ENCODE data around the gene ANKS1B.
"Not testable (repeated sequence)": the region's sequence is repeated elsewhere in the genome, so short reads cannot be mapped to it uniquely, and the experiment has no call there.

ANKS1B gene

GRCh38 chr12:98863167-98863566, 1121.6 kb downstream of the ANKS1B start:
- FAIRE-seq = no peak
- no peak for DNase-seq (ENCODE audit: insufficient read length, low spot score)

GRCh38 chr12:98861251-98861650, 1123.5 kb downstream of the ANKS1B start:
- no peak for DNase-seq (ENCODE audit: insufficient read length, low spot score)
- FAIRE-seq = no peak

GRCh38 chr12:98856897-98857540, 1127.7 kb downstream of the ANKS1B start:
- DNase-seq (ENCODE audit: insufficient read length, low spot score) (no peak), FAIRE-seq (no peak)

- DNase-seq (ENCODE audit: insufficient read length, low spot score) = no peak
- FAIRE-seq = no peak
Measured at GRCh38 chr12:98852181-98852580, 1132.6 kb downstream of the ANKS1B start.

GRCh38 chr12:98847242-98847641, 1137.5 kb downstream of the ANKS1B start:
- no peak for DNase-seq (ENCODE audit: insufficient read length, low spot score)
- no peak for FAIRE-seq

GRCh38 chr12:98845957-98846356, 1138.8 kb downstream of the ANKS1B start:
- DNase-seq (ENCODE audit: insufficient read length, low spot score) (no peak), FAIRE-seq (no peak)

- DNase-seq (ENCODE audit: insufficient read length, low spot score) = no peak
- no peak for FAIRE-seq
Measured at GRCh38 chr12:98840325-98840724, 1144.4 kb downstream of the ANKS1B start.

GRCh38 chr12:98838231-98838647, 1146.5 kb downstream of the ANKS1B start:
- DNase-seq (ENCODE audit: insufficient read length, low spot score) (no peak), FAIRE-seq (no peak)

GRCh38 chr12:98837134-98837752, 1147.5 kb downstream of the ANKS1B start:
- not testable (repeated sequence) for DNase-seq (ENCODE audit: insufficient read length, low spot score); FAIRE-seq

GRCh38 chr12:98830657-98831056, 1154.1 kb downstream of the ANKS1B start:
- FAIRE-seq (no peak), DNase-seq (ENCODE audit: insufficient read length, low spot score) (no peak)

GRCh38 chr12:98828802-98829600, 1155.7 kb downstream of the ANKS1B start:
- peak; percentile 18 for FAIRE-seq
- DNase-seq (ENCODE audit: insufficient read length, low spot score) = no peak

- FAIRE-seq = no peak
- DNase-seq (ENCODE audit: insufficient read length, low spot score) = no peak
Measured at GRCh38 chr12:98823012-98823411, 1161.7 kb downstream of the ANKS1B start.

GRCh38 chr12:98821866-98822265, 1162.9 kb downstream of the ANKS1B start:
- DNase-seq (ENCODE audit: insufficient read length, low spot score) (no peak), FAIRE-seq (no peak)

GRCh38 chr12:98821232-98821631, 1163.5 kb downstream of the ANKS1B start:
- FAIRE-seq = no peak

GRCh38 chr12:98819821-98820404, 1164.8 kb downstream of the ANKS1B start:
- FAIRE-seq (no peak), DNase-seq (ENCODE audit: insufficient read length, low spot score) (no peak)

More at GRCh38 chr12:98821232-98821631, 1163.5 kb downstream of the ANKS1B start:
- no peak for DNase-seq (ENCODE audit: insufficient read length, low spot score)

- DNase-seq (ENCODE audit: insufficient read length, low spot score) (no peak), FAIRE-seq (no peak)
Measured at GRCh38 chr12:98819071-98819470, 1165.7 kb downstream of the ANKS1B start.

- FAIRE-seq (no peak), DNase-seq (ENCODE audit: insufficient read length, low spot score) (no peak)
Measured at GRCh38 chr12:98818239-98818638, 1166.5 kb downstream of the ANKS1B start.

- no peak for DNase-seq (ENCODE audit: insufficient read length, low spot score)
- no peak for FAIRE-seq
Measured at GRCh38 chr12:98817742-98818141, 1167.0 kb downstream of the ANKS1B start.

GRCh38 chr12:98816720-98817119, 1168.0 kb downstream of the ANKS1B start:
- DNase-seq (ENCODE audit: insufficient read length, low spot score) = no peak
- no peak for FAIRE-seq

- FAIRE-seq (no peak), DNase-seq (ENCODE audit: insufficient read length, low spot score) (no peak)
Measured at GRCh38 chr12:98814254-98814653, 1170.5 kb downstream of the ANKS1B start.

- no peak for FAIRE-seq
- no peak for DNase-seq (ENCODE audit: insufficient read length, low spot score)
Measured at GRCh38 chr12:98812225-98812624, 1172.5 kb downstream of the ANKS1B start.
